ENCODE measurements around the gene OR8B12.
"Not testable (repeated sequence)": the region's sequence is repeated elsewhere in the genome, so short reads cannot be mapped to it uniquely, and the experiment has no call there.

Gene OR8B12

DNA sequence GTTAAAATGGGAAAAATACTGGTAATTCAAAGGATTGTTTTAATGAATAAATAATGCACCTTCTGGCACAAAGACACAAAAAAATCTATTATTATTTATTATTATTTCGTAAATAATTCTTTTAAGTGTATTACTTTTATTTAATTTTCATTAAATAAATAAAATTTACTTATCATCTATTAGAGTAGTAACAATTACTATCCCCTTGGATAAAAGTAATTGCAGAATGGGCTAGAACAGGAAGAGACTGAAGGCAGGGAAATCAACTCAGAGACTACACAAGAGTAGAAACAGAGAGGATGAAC, 23.0 kb downstream of the OR8B12 start:
- no peak for DNase-seq (ENCODE audit: low read depth)

- no peak for DNase-seq (ENCODE audit: low read depth)
These were observed 23.5 kb downstream of the OR8B12 start for GRCh38 chr11:124519850-124520549.

- no peak for DNase-seq (ENCODE audit: low read depth)
These were observed 24.4 kb downstream of the OR8B12 start for GRCh38 chr11:124518989-124519451.

DNA sequence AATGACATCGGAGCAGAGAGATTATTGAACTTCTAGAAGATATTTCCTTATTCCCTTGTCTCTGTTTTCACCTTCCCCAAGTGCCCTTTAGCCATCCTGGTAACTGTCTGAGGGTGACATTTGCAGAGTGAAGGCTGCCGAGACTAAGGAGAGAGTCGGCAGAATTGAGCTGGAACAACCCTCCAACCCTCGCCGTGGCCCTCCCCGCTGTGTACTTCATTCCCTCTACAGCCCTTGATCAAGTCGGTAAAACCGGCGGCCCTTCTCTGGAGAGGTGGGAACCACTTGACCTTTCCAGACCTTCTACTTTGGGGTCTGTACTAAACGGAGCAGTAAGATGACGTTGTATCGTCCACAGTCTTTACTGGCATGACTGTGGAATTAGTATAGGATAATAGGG, 26.1 kb downstream of the OR8B12 start:
- DNase-seq (ENCODE audit: low read depth) = no peak

GRCh38 chr11:124514675-124515074, 28.8 kb downstream of the OR8B12 start:
- not testable (repeated sequence) for DNase-seq (ENCODE audit: low read depth)

DNA sequence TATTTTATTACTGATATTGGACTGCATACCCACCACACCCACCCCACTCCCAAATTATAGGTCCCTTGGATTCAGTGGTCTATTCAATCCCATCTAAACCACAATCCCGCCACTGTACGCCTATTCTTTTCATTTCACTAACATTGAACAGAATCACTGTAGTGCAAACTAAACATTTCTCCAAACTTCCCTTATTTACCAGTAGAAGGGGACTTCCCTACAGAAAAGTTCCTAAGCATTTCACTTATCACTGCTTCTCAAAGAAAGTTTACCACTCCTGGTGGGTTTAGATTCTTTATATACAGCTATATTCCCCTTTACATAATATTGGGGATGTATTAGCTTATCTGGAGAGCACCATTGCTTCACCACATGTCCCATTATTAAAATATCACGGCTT, 29.3 kb downstream of the OR8B12 start:
- DNase-seq (ENCODE audit: low read depth) = no peak

DNA sequence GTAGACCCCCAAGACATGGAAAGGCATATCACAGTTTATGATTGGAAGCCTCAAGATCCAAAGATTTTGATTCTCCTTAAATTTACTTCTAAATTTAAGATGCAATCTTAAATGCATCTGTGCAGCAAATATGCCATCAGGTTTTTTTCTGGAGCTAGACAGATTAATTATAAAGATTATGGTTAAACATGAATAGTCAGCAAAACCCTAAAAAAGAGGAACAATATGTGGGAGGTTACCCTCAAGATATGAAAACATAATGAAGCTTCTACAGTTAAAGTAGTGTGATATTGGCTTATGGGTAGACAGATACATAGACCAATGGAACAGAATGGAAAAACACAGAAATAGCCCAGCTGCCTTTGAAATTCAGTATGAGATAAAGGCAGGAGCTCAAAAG, 31.7 kb downstream of the OR8B12 start:
- no peak for DNase-seq (ENCODE audit: low read depth)

- no peak for DNase-seq (ENCODE audit: low read depth)
These were observed 33.2 kb downstream of the OR8B12 start for GRCh38 chr11:124510279-124510678.

DNA sequence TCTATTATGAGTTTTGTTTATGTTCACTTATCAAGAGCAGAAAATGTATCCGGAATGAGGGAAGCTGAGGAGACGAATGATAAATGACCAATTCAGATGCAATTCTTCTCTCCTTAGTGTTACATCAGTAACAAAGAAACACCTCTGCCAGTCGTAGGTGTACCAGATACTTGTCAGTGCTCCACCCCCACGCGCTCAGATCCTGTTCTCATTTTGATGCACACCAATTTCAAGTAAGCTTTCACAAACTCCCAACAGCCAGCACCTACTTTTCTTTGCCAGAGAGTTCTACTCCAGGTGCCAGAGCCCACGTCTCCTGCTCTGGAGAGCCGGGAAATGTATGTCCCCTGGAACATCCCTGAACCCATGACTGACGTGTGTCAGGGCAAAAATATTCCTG, 43.7 kb downstream of the OR8B12 start:
- DNase-seq (ENCODE audit: low read depth) = no peak

- no peak for DNase-seq (ENCODE audit: low read depth)
These were observed 50.3 kb downstream of the OR8B12 start for GRCh38 chr11:124493016-124493655.

All from T follicular helper cell (primary cell).